H1 (cell line): ENCODE data around the gene ZBTB47. TPM values are rescaled to one million over a fixed set of nuclear protein-coding genes. Genes with fewer than 3 reads are reported as not detected.

Source experiments
- CTCF ChIA-PET: fragments of 300-600 bp; sonication (Branson Sonifier 250); formaldehyde crosslinking; loops from one replicate; lab custom pipeline; 2021; ENCODE audit not compliant: partially characterized antibody; lab: Charles Lee
- POLR2A ChIA-PET: fragments of 300-600 bp; sonication (Branson Sonifier 250); formaldehyde crosslinking; loops from one replicate; lab custom pipeline; 2021; ENCODE audit warnings: inconsistent platforms; ENCODE audit not compliant: partially characterized antibody; lab: Charles Lee
- DNase-seq, 2 experiments: peaks; one replicate each; pipeline versions ENCODE4 v3.0.0 to v3.0.0-alpha.2; 2010 to 2022; ENCODE audit warnings: low spot score in 2 of 2, low read depth in 1 of 2, mixed read lengths in 1 of 2
- FAIRE-seq: peaks from 2 replicates; lab custom pipeline; 2011; peaks lifted over from hg19 to GRCh38; lab: Jason Lieb, UNC
- H2AFZ ChIP-seq: 2 replicates; pipeline ENCODE4 v1.8.1; 2012; ENCODE audit warnings: low read length, inconsistent platforms
- H2AK5ac ChIP-seq: 2 replicates; pipeline ENCODE4 v1.6.1; 2013; ENCODE audit warnings: low read depth, low read length
- H2BK120ac ChIP-seq: replicated peaks from 2 replicates; pipeline ENCODE3; 2013; ENCODE audit warnings: low read depth, low read length, inconsistent platforms
- H2BK12ac ChIP-seq: 2 replicates; pipeline ENCODE4 v1.6.1; 2013; ENCODE audit warnings: low read depth, low read length
- H2BK15ac ChIP-seq: 2 replicates; pipeline ENCODE4 v1.6.1; 2013; ENCODE audit warnings: low read length
- H2BK20ac ChIP-seq: 2 replicates; pipeline ENCODE4 v1.6.1; 2013; ENCODE audit warnings: low read length
- H2BK5ac ChIP-seq: 2 replicates; pipeline ENCODE4 v1.6.1; 2013; ENCODE audit warnings: low read depth, low read length
- H3K14ac ChIP-seq: 2 replicates; pipeline ENCODE4 v1.6.1; 2013; ENCODE audit warnings: inconsistent platforms; ENCODE audit not compliant: insufficient read length
- H3K18ac ChIP-seq: 2 replicates; pipeline ENCODE4 v1.6.1; 2013; ENCODE audit warnings: low read length; ENCODE audit errors: extremely low read depth
- H3K23ac ChIP-seq: 2 replicates; pipeline ENCODE4 v1.6.1; 2013; ENCODE audit warnings: inconsistent platforms; ENCODE audit not compliant: insufficient read length
- H3K23me2 ChIP-seq: 2 replicates; pipeline ENCODE4 v1.6.1; 2013; ENCODE audit warnings: low read depth, low read length
- H3K27ac ChIP-seq: 2 replicates; pipeline ENCODE4 v1.6.1; 2011; ENCODE audit warnings: low read depth, low read length, inconsistent platforms
- H3K27me3 ChIP-seq, 4 experiments: replicated peaks in 1 of 4; 1 replicate in 1 of 4; 2 replicates in 3 of 4; pipeline versions ENCODE4 v1.6.1 to v1.8.1; 2011 to 2013; ENCODE audit warnings: low read length in 3 of 4, mild to moderate bottlenecking in 3 of 4, inconsistent platforms in 2 of 4, mixed read lengths in 2 of 4, moderate library complexity in 1 of 4; ENCODE audit not compliant: control insufficient read depth in 3 of 4, insufficient read depth in 3 of 4; ENCODE audit errors: extremely low read depth in 1 of 4
- H3K36me3 ChIP-seq, 4 experiments: 2 replicates each; pipeline versions ENCODE4 v1.6.1 to v1.8.1; 2011 to 2013; ENCODE audit warnings: mild to moderate bottlenecking in 4 of 4, low read length in 3 of 4, moderate library complexity in 2 of 4, control low read depth in 1 of 4, inconsistent platforms in 1 of 4; ENCODE audit not compliant: insufficient read depth in 4 of 4, control insufficient read depth in 2 of 4
- H3K4ac ChIP-seq: replicated peaks from 2 replicates; pipeline ENCODE3; 2013; ENCODE audit warnings: low read length, low read depth, mixed read lengths, inconsistent platforms; ENCODE audit not compliant: insufficient read length
- H3K4me1 ChIP-seq, 4 experiments: replicated peaks in 1 of 4; 1 replicate in 1 of 4; 2 replicates in 3 of 4; pipeline versions ENCODE4 v1.6.1 to v1.8.1; 2011 to 2013; ENCODE audit warnings: low read length in 3 of 4, inconsistent platforms in 2 of 4, mixed read lengths in 1 of 4; ENCODE audit not compliant: insufficient read depth in 4 of 4, control insufficient read depth in 3 of 4
- H3K4me2 ChIP-seq, 2 experiments: 2 replicates each; pipeline versions ENCODE4 v1.6.1 to v1.8.1; 2011 to 2013; ENCODE audit warnings: low read depth in 2 of 2, low read length in 2 of 2, control low read depth in 1 of 2, inconsistent platforms in 1 of 2, mild to moderate bottlenecking in 1 of 2; ENCODE audit not compliant: insufficient read depth in 1 of 2
- H3K4me3 ChIP-seq, 4 experiments: fragments of 200-600, 300-600 bp in 1 of 4; sonication (generic), shearing (Covaris generic), sonication (Bioruptor Twin) in 1 of 4; 2 replicates each; pipeline versions ENCODE4 v1.5.1 to v1.8.1; 2011 to 2016; ENCODE audit warnings: low read length in 4 of 4, low read depth in 3 of 4, control low read depth in 2 of 4, inconsistent platforms in 2 of 4, mild to moderate bottlenecking in 2 of 4, mixed read lengths in 1 of 4, moderate library complexity in 1 of 4; ENCODE audit not compliant: insufficient read depth in 2 of 4; ENCODE audit errors: extremely low read depth in 1 of 4
- H3K56ac ChIP-seq: replicated peaks from 2 replicates; pipeline ENCODE3; 2013; ENCODE audit warnings: low read depth, mild to moderate bottlenecking, mixed read lengths, low read length, inconsistent platforms; ENCODE audit not compliant: insufficient read length
- H3K79me1 ChIP-seq: 2 replicates; pipeline ENCODE4 v1.6.1; 2013; ENCODE audit warnings: low read depth, low read length, control low read depth
- H3K79me2 ChIP-seq, 2 experiments: 2 replicates each; pipeline versions ENCODE4 v1.6.1 to v1.8.1; 2012 to 2013; ENCODE audit warnings: low read length in 2 of 2, mild to moderate bottlenecking in 2 of 2, inconsistent platforms in 1 of 2; ENCODE audit not compliant: insufficient read depth in 2 of 2, control insufficient read depth in 1 of 2
- H3K9ac ChIP-seq, 4 experiments: replicated peaks in 1 of 4; 1 replicate in 1 of 4; 2 replicates in 3 of 4; pipeline versions ENCODE4 v1.6.1 to v1.8.1; 2011 to 2013; ENCODE audit warnings: low read depth in 3 of 4, low read length in 3 of 4, control low read depth in 2 of 4, mild to moderate bottlenecking in 2 of 4, moderate library complexity in 2 of 4, inconsistent platforms in 1 of 4; ENCODE audit errors: extremely low read depth in 1 of 4
- H3K9me3 ChIP-seq, 2 experiments: 2 replicates each; pipeline versions ENCODE4 v1.6.1 to v1.8.1; 2012 to 2013; ENCODE audit warnings: mild to moderate bottlenecking in 2 of 2, moderate library complexity in 2 of 2, control low read depth in 1 of 2, inconsistent platforms in 1 of 2, low read depth in 1 of 2, low read length in 1 of 2, mixed read lengths in 1 of 2; ENCODE audit not compliant: insufficient read depth in 2 of 2
- H4K20me1 ChIP-seq, 2 experiments: replicated peaks in 1 of 2; 2 replicates each; pipeline versions ENCODE3 to v1.8.1; 2011 to 2013; ENCODE audit warnings: inconsistent platforms in 2 of 2, low read length in 2 of 2, mild to moderate bottlenecking in 1 of 2; ENCODE audit not compliant: insufficient read depth in 2 of 2, control insufficient read depth in 1 of 2
- H4K5ac ChIP-seq: 2 replicates; pipeline ENCODE4 v1.6.1; 2013; ENCODE audit warnings: low read length, low read depth, mixed read lengths, inconsistent platforms; ENCODE audit not compliant: insufficient read length
- H4K8ac ChIP-seq: 2 replicates; pipeline ENCODE4 v1.8.0; 2013; ENCODE audit warnings: mild to moderate bottlenecking, moderate library complexity, low read length, inconsistent platforms; ENCODE audit not compliant: insufficient read depth; ENCODE audit errors: extremely low read depth
- H4K91ac ChIP-seq: replicated peaks from 2 replicates; pipeline ENCODE3; 2013; ENCODE audit warnings: low read length, mixed read lengths, inconsistent platforms; ENCODE audit not compliant: insufficient read length
- BCL11A ChIP-seq, 2 experiments: IDR thresholded peaks; one replicate each; pipeline ENCODE4 v1.6.1; 2011; ENCODE audit warnings: low read depth in 2 of 2, low read length in 2 of 2, mild to moderate bottlenecking in 2 of 2
- CBX5 ChIP-seq: fragments of 300-800, 300-1000 bp; sonication (generic); IDR thresholded peaks from 2 replicates; pipeline ENCODE4 v1.7.1; 2016; ENCODE audit warnings: antibody characterized with exemption, low read length, low read depth
- EZH2 ChIP-seq: fragments of 200-600 bp; sonication (generic); IDR thresholded peaks from 2 replicates; pipeline ENCODE4 v1.7.1; 2012; ENCODE audit warnings: low read depth, mild to moderate bottlenecking, moderate library complexity, low read length, inconsistent platforms; ENCODE audit not compliant: severe bottlenecking
- GABPA ChIP-seq: IDR thresholded peaks from 2 replicates; pipeline ENCODE4 v1.6.1; 2011; ENCODE audit warnings: mild to moderate bottlenecking, low read length, moderate library complexity, borderline replicate concordance; ENCODE audit not compliant: insufficient read depth
- RBBP5 ChIP-seq: IDR thresholded peaks from 2 replicates; pipeline ENCODE4 v1.7.1; 2012; ENCODE audit warnings: low read depth, mild to moderate bottlenecking, inconsistent platforms, low read length, moderate library complexity, borderline replicate concordance
- TBP ChIP-seq: IDR thresholded peaks from 2 replicates; pipeline ENCODE4 v1.6.1; 2011; ENCODE audit warnings: low read depth, low read length, improper control_type of control experiment
- WGBS, 2 experiments: shearing (Covaris generic) in 1 of 2; methylation state at CpG; one replicate each; pipeline versions ENCODE4 v1.1.6 to v1.1.7; 2013 to 2015; ENCODE audit warnings: low lambda C conversion rate in 2 of 2, mixed read lengths in 2 of 2, inconsistent platforms in 1 of 2, low coverage in 1 of 2, missing lambda C conversion rate in 1 of 2; ENCODE audit not compliant: insufficient replicate concordance in 2 of 2, insufficient coverage in 1 of 2, insufficient read length in 1 of 2; ENCODE audit errors: extremely low coverage in 1 of 2, missing lambda C conversion rate in 1 of 2; 5-methylcytosine and 5-hydroxymethylcytosine counted together
- polyA plus RNA-seq, 7 experiments: library from polyadenylated mRNA; depleted of rRNA in 3 of 7; stranded (reverse) in 5 of 7; unstranded in 2 of 7; fragments of >200 nt in 5 of 7; fragments of 200-250 nt in 2 of 7; gene quantifications; 1 replicate in 5 of 7; 2 replicates in 1 of 7; 4 replicates in 1 of 7; pipeline versions ENCODE4 v1.2.1 to v1.2.3, GENCODE V29; 2011 to 2013; ENCODE audit warnings: missing spikeins in 2 of 7, mixed read lengths in 2 of 7
- total RNA-seq: library from RNA; stranded (reverse); fragmentation: NEBNext Ultra II Directional; extraction: Animal tissue kit (Norgen Biotek cat#: 25700); gene quantifications from 2 replicates; pipeline ENCODE4 v1.2.1, GENCODE V29; 2021

ZBTB47 gene
- total and polyA plus RNA-seq, 2 of the 8 experiments (the other 6 are each of a cell fraction or from before 2014, with no cell fraction given), result 2.8 to 4.1 TPM

- H2AK5ac ChIP-seq, result no peak overlapping the region
- H4K5ac ChIP-seq, result no peak overlapping the region
- H3K4ac ChIP-seq, result no peak overlapping the region
- H2BK120ac ChIP-seq, result no peak overlapping the region
- no peak overlapping the region for H2BK20ac ChIP-seq
- no peak overlapping the region for H3K4me3 ChIP-seq
- no peak overlapping the region for H3K18ac ChIP-seq
- CTCF ChIA-PET, result interaction anchor here (1.3 to 3.1 kb wide), 8 partner anchors 10 to 41 kb away, joined by 3 to 26 read pairs (median 12); partner anchors contain the start of gene NKTR
- H2BK15ac ChIP-seq, result no peak overlapping the region
- 100% methylated on average over 1 of the region's 1 CpG; no CpG with 5 or more reads in 1 of the 2 experiments for WGBS, 2 experiments
- no peak overlapping the region for H3K27ac ChIP-seq
- peaks cover 12 to 99% of the 10 kb centered on the region in 2 experiments for H3K79me2 ChIP-seq
- 0 out of 8 replicates have a peak, but pooled peaks cover 0 to 4% (median 2%) of the 10 kb centered on the region in 4 experiments for H3K36me3 ChIP-seq
- no peak for FAIRE-seq
- H3K23ac ChIP-seq, result no peak overlapping the region
- TF ChIP-seq GABPA (no peak), RBBP5 (no peak), TBP (no peak), EZH2 (no peak), BCL11A (IDR thresholded peaks at IDR 0.05; ENCODE audit: low read depth in 2 of 2, low read length in 2 of 2) (no peak), CBX5 (no peak)
- TF ChIP-seq, all 59 proteins: peak for 0
- H2BK12ac ChIP-seq, result no peak overlapping the region
- no peak overlapping the region for H3K9ac ChIP-seq
- H3K14ac ChIP-seq, result no peak overlapping the region
- no peaks in the 10 kb centered on the region for H3K9me3 ChIP-seq
- no peaks in the 10 kb centered on the region for H3K23me2 ChIP-seq
- H2BK5ac ChIP-seq, result no peak overlapping the region
- H3K79me1 ChIP-seq, result 0 out of 2 replicates have a peak, but pooled peaks cover 6% of the 10 kb centered on the region
- H4K8ac ChIP-seq, result no peak overlapping the region
- peaks cover 4 to 5% of the 10 kb centered on the region in 2 experiments for H4K20me1 ChIP-seq
- H4K91ac ChIP-seq, result no peak overlapping the region
- H3K27me3 ChIP-seq, result no peaks in the 10 kb centered on the region
- H3K4me2 ChIP-seq, result no peak overlapping the region
- no peaks in the 10 kb centered on the region for H3K4me1 ChIP-seq
- H2AFZ ChIP-seq, result no peak overlapping the region
- DNase-seq, result no peak
- POLR2A ChIA-PET, result interaction anchor here (0.9 to 6.0 kb wide), 4 partner anchors 10 to 40 kb away, joined by 3 to 45 read pairs (median 10); partner anchors contain the start of genes NKTR, SEC22C and SS18L2
- H3K56ac ChIP-seq, result no peak overlapping the region
Measured at GRCh38 chr3:42612217-42612616, 41.3 kb upstream of the ZBTB47 start.
